ENCODE results near the gene ARHGEF10L.

The ARHGEF10L gene

GRCh38 chr1:17627239-17628052 lies 87.9 kb downstream of the ARHGEF10L start:
- TF ChIP-seq GATA2 (IDR thresholded peaks at IDR 0.05; ENCODE audit: low read depth, low read length) (no peak), GATA3 (IDR thresholded peaks at IDR 0.05; ENCODE audit: low read depth, low read length) (no peak)

GRCh38 chr1:17629460-17629859 lies 90.0 kb downstream of the ARHGEF10L start:
- no peak for TF ChIP-seq GATA2 (IDR thresholded peaks at IDR 0.05; ENCODE audit: low read depth, low read length)
- TF ChIP-seq GATA3 (IDR thresholded peaks at IDR 0.05; ENCODE audit: low read depth, low read length): no peak

- TF ChIP-seq GATA2 (IDR thresholded peaks at IDR 0.05; ENCODE audit: low read depth, low read length) (no peak), GATA3 (IDR thresholded peaks at IDR 0.05; ENCODE audit: low read depth, low read length) (no peak)
Measured at GRCh38 chr1:17630048-17630830, 90.7 kb downstream of the ARHGEF10L start.

- no peak for TF ChIP-seq GATA3 (IDR thresholded peaks at IDR 0.05; ENCODE audit: low read depth, low read length)
- no peak for TF ChIP-seq GATA2 (IDR thresholded peaks at IDR 0.05; ENCODE audit: low read depth, low read length)
Measured at GRCh38 chr1:17630986-17631385, 91.5 kb downstream of the ARHGEF10L start.

GRCh38 chr1:17631410-17631809 lies 91.9 kb downstream of the ARHGEF10L start:
- TF ChIP-seq GATA2 (IDR thresholded peaks at IDR 0.05; ENCODE audit: low read depth, low read length) (no peak), GATA3 (IDR thresholded peaks at IDR 0.05; ENCODE audit: low read depth, low read length) (no peak)

- TF ChIP-seq GATA2 (IDR thresholded peaks at IDR 0.05; ENCODE audit: low read depth, low read length) (no peak), GATA3 (IDR thresholded peaks at IDR 0.05; ENCODE audit: low read depth, low read length) (no peak)
Measured at GRCh38 chr1:17632106-17632505, 92.6 kb downstream of the ARHGEF10L start.

GRCh38 chr1:17632541-17633184 lies 93.2 kb downstream of the ARHGEF10L start:
- no peak for TF ChIP-seq GATA2 (IDR thresholded peaks at IDR 0.05; ENCODE audit: low read depth, low read length)
- no peak for TF ChIP-seq GATA3 (IDR thresholded peaks at IDR 0.05; ENCODE audit: low read depth, low read length)

- no peak for TF ChIP-seq GATA3 (IDR thresholded peaks at IDR 0.05; ENCODE audit: low read depth, low read length)
Measured at GRCh38 chr1:17633654-17634053, 94.2 kb downstream of the ARHGEF10L start.

GRCh38 chr1:17635276-17635675 lies 95.8 kb downstream of the ARHGEF10L start:
- TF ChIP-seq GATA3 (IDR thresholded peaks at IDR 0.05; ENCODE audit: low read depth, low read length) (no peak), GATA2 (IDR thresholded peaks at IDR 0.05; ENCODE audit: low read depth, low read length) (no peak)

GRCh38 chr1:17635811-17636210 lies 96.3 kb downstream of the ARHGEF10L start:
- TF ChIP-seq GATA2 (IDR thresholded peaks at IDR 0.05; ENCODE audit: low read depth, low read length) (no peak), GATA3 (IDR thresholded peaks at IDR 0.05; ENCODE audit: low read depth, low read length) (no peak)

GRCh38 chr1:17636612-17637011 lies 97.1 kb downstream of the ARHGEF10L start:
- TF ChIP-seq GATA3 (IDR thresholded peaks at IDR 0.05; ENCODE audit: low read depth, low read length): no peak

- no peak for TF ChIP-seq GATA2 (IDR thresholded peaks at IDR 0.05; ENCODE audit: low read depth, low read length)
- TF ChIP-seq GATA3 (IDR thresholded peaks at IDR 0.05; ENCODE audit: low read depth, low read length): no peak
Measured at GRCh38 chr1:17637055-17637454, 97.6 kb downstream of the ARHGEF10L start.

GRCh38 chr1:17639703-17640340 lies 100.3 kb downstream of the ARHGEF10L start:
- TF ChIP-seq GATA3 (IDR thresholded peaks at IDR 0.05; ENCODE audit: low read depth, low read length) (no peak), GATA2 (IDR thresholded peaks at IDR 0.05; ENCODE audit: low read depth, low read length) (no peak)

GRCh38 chr1:17640393-17640792 lies 100.9 kb downstream of the ARHGEF10L start:
- no peak for TF ChIP-seq GATA2 (IDR thresholded peaks at IDR 0.05; ENCODE audit: low read depth, low read length)
- no peak for TF ChIP-seq GATA3 (IDR thresholded peaks at IDR 0.05; ENCODE audit: low read depth, low read length)

Data from SH-SY5Y (cell line).